ENCODE results near the gene CD300LD.
"Not testable (repeated sequence)": the region's sequence is repeated elsewhere in the genome, so short reads cannot be mapped to it uniquely, and the experiment has no call there.

The CD300LD gene
- total RNA-seq = 0 reads per million in 2 donors

DNA sequence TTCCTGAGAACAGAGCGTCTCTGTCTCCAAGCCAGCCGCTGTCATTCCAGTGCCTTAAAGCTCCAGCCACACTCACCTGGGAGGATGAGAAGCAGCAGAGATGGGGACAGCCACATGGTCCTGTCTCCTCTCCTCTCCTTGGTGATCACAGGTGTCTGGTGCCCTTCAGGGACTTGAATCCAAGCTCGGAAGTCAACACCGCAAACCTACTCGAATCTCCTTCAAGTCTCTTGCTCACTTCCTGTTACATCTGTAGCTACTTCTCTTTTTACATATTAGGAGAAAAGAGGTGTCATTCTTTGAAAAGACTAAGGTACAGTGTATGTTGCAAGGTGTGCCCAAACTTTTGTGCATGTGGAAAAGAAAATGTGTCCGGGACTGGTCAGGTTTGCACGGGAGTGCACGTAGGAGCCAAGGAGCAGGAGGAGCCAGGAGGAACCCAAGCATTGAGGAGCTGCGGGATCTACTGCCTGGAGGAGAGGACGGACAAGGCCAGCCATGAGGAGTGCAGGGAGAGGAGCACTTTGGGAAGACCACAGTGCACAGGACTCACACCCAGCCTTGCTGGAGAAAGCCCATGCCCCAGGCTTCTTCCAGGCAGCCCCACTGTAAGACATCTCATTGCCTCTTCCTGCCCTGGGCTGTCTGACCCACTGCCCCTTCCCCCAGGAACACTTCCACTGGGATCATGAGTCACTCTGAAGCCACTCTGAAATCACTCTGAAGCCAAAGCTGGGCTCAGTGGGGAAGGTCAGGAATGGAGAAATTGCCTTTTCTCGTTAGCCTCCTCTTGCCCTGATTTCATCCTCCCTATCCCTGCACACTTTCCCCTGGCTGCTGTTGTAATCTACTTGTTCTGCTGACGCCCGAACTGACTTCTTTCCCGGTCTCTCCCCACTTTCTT is at the start of gene CD300LD:
Gene CD300LD, minus strand, starts transcription at position 197 of the 904 bp plus-strand sequence. Its CDS starts 81 bp downstream, at position 116.
- DNase-seq = no peak

DNA sequence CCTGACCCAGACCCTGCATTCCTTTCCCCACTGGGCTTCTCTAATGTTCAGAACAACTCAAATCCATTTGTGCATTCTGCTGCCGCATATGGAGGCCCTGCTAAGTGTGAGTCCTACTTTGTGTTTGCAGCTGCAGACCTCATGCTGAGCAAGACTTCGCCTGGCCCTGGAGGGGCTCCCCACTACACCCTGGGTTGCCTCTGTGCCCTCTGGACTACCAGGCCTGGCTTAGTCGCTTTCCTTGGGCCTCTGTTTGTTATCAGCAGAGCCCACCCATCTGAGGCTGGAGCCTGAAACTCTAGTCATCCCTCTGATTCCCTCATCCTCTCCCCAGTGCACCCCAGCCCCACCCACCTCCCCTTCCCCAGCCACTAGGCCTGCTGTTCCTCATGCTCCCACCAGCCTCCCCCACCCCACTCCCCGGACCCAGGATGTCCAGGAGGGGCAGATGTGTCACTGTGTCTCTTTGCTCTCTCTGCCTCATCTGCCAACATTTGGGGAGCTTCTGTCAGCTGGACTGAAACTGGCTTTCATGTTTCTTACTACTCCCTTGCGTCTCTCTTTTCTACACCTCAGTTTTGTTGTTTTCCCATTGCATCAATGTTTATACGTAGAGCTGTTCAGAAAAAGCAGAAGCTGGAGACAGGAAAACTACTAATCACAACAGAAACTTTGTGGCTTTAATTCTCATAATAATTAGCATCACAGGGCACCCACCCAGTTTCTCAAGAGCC is 49.3 kb upstream of the CD300LD start:
- DNase-seq = no peak

DNA sequence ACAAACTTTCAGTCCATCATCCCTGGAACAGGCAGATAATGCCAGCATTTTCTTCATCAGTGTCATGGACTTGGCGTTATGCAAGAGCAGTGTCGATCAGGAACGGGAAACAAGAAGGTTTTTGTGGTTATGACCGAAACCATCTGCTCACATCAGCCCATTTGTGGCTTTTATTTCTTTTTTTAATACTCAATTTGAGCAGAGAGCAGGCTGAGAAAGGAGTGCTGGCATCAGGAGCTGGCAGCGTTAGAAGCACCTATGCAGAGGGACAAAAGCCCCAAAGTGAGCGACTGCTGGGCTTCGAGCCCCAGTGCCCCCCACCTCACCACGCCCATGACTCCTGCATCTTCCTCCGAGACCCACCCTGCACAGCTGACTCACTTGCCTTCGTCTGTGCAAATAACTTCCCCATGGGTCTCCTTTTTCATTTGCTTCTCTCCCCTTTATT is 47.6 kb upstream of the CD300LD start:
- DNase-seq = no peak

DNA sequence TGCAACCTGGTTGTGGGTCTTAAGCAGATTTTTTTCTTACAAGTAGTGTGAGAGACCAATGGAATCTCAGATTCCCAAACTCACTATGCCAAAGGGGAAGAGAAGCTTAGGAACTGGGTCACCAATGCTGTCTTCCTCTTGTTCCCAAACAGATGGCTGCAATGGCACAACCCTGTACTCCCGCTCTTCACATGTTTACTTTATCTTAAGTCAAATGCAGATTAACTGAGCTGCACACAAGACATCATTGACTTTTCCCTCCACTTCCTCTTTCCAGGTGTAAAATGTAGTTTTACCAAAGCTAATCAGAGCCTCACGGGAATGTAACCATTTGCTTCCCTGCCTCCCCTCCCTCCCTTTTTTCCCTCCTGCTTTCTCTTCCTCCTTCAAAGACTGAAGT is 45.8 kb upstream of the CD300LD start:
- DNase-seq = no peak

DNA sequence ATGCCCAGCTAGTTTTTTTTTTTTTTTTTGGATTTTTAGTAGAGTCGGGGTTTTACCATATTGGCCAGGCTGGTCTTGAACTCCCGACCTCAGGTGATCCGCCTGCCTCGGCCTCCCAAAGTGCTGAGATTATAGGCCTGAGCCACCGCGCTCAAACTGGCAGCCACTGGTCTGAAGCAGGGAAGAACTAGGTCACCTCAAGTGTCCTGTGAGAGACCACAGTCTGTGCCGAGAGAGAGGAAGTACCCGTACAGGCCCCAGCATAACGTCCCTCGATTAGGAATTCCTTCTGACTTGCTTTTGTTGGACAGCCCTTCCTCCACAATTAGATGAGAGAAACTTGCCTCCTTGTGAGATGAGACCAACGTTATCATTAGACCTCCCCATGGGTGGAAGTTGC is 45.2 kb upstream of the CD300LD start:
- DNase-seq = no peak

DNA sequence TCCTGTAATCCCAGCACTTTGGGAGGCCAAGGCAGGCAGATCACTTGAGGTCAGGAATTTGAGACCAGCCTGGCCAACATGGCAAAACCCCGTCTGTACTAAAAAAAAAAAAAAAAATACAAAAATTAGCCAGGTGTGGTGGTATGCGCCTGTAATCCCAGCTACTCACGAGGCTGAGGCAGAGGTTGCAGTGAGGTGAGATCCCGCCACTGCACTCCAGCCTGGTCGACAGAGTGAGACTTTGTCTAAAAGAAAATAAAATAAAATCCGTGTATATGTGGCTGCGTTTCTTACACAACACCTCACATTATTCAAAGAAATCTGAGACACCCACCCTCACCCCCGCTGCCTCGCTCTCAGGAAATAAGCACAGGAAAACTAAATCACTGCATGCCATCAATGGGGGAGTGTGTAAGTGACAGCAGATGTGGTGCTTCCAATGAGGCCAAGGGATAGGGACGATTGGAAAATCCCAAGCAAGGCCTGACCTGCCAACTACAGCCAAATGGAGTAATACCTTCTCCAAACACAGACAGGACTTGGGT is 44.5 kb upstream of the CD300LD start:
- DNase-seq = not testable (repeated sequence)

DNA sequence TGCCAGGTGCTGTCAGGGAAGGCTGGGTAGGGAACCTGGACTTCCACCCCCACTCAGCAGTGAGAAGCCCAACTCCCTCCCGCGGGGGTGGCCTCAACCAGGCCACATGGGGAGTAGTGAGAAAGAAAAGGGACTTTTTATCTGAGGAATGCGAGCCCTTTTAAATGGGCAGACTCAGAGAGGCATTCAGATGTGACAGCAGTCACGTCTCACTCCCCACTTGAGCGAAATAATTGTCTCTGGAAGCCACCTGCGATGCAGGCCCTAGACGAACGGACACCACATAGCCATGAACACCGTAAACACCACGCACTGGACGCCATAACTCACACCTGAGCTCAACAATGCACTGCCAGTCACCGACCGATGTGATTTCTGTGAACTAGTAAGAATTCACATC is 43.3 kb upstream of the CD300LD start:
- no peak for DNase-seq

DNA sequence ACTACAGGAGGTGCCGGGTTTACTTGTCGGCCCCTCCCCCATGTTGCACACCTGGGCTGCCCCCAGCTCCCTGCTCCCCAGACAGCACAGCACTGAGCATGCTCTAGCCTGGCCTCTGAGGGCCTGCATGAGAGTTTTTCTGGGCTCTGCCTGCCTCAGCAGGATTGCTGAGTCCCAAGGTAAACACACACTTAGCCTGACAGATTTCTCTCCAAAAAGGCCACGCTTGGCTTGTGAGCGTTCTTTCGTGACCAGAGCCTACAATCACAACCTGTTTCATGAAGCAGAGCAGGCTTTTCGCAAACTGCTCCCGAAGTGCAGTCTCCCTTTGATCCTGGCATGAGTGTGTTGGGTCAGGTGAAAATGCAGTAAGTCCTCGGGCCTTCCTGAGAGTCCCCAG is 41.2 kb upstream of the CD300LD start:
- no peak for DNase-seq

DNA sequence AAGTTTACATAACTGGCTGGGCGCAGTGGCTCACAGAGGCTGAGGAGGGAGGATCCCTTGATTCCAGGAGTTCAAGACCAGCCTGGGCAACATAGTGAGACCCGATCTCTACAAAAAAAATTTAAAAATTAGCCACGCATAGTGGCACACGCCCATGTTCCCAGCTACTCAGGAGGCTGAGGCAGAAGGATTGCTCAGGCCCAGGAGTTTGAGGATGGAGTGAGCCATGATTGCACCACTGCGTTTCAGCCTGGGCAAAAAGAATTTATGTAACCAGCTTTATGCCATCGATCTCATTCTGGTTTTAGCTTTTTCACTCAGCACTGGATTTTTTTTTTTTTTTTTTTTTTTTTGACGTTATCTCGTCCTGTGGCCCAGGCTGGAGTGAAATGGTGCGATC is 40.5 kb upstream of the CD300LD start:
- DNase-seq = no peak

DNA sequence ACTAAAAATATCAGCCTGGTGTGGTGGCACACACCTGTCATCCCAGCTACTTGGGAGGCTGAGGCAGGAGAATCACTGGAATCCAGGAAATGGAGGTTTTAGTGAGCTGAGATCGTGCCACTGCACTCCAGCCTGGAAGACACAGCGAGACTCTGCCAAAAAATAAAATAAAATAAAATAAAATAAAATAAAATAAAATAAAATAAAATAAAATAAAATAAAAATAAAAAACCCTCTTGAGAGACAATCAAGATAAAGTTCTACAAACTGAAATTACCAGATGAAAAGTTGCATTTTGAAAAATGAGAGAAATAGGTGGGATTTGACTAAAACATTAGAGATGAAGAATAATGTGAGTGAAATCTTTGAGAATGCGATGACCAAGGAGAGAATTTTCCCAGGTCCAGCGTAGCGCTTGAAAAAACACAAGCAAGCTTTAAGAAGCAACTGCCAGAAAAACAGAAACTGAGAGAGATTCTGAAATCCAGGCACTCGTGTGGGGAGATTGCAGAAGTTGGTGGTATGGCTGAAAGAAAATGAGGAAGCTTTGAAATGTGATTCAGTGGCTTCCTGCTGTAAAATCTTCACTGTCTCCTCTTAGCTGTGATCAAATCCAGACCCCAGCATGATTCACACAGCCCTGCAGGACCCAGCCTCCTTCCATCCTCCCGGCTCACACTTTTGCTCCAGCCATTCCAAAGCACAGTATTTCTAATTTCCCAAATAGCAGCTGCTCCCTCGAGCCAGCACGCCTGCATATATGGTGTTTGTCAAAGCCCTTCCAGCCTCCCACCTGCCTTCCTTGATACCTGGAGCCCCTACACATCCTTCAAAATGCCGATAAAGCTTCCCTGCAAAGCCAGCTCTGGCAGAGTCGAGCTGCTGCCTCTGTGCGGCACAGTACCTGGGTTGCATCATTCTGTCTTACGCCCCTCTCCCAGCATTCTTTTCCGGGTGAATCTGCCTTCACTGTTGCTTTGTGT is 39.7 kb upstream of the CD300LD start:
- no peak for DNase-seq

DNA sequence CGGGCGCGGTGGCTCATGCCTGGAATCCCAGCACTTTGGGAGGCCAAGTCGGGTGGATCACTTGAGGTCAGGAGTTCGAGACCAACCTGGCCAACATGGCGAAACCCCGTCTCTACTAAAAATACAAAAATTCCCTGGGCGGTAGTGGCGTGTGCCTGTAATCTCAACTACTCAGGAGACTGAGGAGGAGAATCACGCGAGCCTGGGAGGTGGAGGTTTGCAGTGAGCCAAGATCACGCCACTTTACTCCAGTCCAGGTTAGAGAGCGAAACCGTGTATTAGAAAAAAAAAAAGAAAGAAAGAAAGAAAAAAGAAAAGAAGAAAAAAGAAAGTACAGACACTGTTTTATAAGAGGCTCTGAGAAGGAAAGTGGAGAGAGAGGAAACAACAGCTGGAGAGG is 38.2 kb upstream of the CD300LD start:
- not testable (repeated sequence) for DNase-seq

DNA sequence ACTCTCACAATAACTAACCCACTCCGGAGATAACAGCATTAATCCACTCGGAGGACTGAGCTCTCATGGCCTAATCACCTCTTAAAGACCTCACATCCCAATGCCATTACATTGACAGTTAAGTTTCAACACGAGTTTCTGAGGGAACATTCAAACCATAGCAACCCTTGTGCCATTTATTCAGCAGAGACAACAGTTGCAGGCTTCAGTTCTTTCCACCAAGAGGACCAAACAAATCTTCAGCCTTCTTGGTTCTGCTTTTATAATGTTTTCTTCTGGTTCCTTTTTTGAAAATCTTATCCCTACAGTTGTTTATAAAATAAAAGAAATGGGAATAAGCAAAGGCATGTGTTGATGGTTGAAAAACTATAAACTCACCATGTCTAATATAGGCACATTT is 33.6 kb upstream of the CD300LD start:
- no peak for DNase-seq

DNA sequence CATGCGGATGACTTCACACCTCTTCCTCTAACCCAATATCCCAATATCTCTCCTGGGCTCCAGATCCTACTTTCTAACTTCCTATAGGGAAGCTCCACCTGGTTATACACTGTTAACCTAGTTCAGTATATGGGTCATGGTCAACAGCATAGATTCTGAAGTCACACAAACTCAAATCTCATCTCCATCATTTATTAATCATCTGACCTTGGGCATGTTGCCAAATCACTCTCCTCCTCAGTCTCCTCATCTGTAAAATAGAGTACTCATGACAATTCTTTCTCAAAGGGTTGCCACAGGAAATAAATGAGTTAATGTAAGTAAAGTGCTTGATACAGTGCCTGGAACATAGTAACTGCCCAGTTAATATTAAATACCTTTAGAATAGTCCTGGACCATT is 32.0 kb upstream of the CD300LD start:
- DNase-seq = no peak

DNA sequence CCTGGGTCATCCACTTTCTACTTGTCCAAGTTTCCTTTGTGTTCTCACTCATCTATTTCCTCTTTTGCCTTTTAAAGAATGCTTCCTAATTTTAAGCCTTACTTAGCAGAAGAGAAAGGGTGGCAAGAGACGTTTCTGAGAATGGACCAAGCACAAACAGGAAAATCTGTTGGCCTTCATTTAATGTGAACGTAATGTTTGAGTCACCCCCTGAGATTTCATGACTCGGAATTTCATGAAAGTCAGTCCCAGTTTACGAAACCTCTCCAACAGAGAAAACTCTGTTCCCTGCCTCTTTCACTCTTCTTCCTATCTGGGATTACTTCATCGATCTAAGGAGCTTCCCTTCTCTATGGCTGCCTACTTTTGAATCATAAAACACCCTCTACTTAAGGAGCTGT is 31.6 kb upstream of the CD300LD start, which contains the start of gene CD300E:
Gene CD300E, minus strand, starts transcription at position 46 of the 401 bp plus-strand sequence. CDS start 117 bp downstream, outside the sequence.
- DNase-seq = no peak

DNA sequence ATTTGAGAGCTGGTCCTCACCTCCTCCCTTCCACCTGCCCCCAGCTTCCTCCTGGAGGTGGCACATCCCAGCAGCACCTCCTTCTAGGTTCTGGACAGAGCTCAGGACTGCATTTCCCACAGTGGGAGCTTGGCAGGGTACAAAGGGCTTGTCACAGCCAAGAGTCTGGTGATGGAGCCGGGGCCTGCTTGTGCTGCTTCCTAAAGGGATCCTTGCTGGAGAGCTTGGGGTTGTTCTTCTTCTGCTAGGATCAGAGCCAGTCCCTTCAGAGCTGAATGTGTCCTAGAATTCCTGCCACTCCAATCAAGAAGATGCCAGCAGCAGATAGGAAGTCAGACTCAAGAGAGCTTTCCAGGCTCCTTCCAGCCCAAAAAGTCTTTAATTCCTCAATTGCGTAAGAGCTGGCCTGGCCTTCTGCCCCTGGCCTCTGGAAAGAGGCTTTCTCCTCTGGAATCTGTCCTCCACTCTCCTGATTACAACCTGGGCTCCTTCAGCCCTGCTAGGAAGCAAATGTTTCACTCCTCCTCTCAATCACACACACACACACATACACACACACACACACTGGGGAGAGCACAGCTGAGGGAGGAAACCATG is 27.1 kb upstream of the CD300LD start:
- DNase-seq = no peak

DNA sequence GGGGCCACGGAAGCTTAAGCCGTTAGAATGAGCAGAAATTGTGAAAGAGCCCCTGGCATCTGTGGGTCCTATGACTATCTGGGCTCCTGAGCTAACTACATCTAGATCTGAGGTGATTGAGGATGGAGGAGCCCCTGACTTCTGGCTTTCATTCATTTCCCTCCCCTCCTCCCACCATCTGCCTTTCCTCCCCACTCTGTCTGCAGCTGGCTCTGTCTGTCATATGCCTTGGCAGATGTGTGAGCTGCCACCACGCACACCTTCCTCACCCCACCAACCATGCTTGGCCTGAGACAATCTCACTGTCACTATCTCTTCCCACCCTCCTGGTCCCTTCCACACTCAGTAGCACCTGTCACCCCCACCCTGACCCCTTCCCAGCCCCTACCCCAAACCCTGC is 26.4 kb upstream of the CD300LD start:
- no peak for DNase-seq

DNA sequence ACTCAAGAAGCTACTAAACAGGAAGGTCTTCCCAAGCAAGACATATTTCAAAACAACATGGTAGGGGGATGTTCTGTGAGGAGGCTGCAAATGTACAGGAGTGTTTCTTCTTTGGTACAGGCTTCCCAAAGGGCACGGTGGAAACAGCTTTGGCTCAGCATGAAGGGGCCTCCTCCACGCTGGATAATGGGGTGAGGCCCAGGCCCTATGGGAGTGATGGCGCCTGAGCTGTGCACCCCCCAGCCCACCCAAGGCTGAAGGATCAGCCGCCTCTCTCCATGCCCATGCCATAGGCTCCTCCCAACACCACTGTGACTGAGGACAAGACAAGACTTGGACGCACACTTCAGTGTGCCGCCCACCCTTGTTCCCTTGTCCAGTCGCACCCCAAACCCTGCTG is 24.6 kb upstream of the CD300LD start:
- no peak for DNase-seq

DNA sequence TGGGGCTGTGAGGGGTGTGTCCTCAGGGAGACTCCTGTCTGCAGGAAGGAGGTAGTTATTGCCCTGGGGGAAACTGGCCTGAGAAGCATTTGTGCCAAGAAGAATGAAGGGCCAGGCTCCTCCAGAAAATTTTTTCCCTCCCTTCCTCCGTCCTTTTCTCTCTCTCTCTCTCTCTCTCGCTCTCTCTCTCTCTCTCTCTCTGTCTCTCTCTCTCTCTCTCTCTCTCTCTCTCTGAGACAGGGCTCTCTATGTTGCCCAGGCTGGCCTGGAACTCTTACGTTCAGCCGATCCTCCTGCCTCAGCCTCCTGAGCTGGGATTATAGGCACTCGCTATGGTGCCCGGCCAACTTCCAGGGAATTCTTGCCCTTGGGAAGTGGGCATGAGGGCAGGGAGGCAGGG is 20.0 kb upstream of the CD300LD start:
- DNase-seq = no peak

DNA sequence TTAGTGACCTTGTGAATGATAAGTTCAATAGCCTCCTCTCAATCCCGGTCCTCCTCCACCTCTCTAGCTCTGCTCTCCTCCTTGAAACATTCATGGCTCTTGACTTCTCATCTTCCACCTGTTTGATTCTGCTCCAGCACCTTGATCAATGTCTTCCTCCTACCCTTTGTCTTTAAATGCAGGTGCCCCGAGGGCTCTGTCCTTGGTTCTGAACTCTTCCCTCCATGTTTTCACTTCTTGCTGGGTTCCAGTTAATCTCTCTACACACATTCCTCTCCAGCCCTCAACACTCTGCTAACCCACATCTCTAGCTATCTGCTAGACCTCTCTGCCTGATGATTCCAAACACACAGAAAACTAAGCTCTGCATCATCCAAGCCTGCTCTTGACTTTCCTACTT is 18.0 kb upstream of the CD300LD start:
- DNase-seq = no peak

DNA sequence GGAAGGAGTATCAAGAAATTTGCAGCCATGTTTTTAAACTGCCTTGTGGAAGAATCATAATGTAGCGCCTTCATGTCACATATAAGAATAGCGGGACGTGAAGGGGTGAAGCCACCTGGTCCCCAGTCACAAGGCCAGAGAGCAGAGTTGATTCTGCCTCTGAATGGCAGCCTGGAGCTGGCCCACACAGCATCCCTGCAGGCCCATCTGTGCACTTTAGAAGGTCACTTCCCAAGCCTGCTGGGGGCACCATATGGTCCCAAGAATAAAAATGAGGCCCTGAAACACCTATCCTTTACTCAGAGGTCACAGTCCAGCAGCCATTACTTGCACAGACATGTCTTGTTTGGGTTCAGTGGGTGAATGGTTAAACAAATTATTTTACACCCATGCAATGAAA is 16.4 kb upstream of the CD300LD start:
- no peak for DNase-seq

DNA sequence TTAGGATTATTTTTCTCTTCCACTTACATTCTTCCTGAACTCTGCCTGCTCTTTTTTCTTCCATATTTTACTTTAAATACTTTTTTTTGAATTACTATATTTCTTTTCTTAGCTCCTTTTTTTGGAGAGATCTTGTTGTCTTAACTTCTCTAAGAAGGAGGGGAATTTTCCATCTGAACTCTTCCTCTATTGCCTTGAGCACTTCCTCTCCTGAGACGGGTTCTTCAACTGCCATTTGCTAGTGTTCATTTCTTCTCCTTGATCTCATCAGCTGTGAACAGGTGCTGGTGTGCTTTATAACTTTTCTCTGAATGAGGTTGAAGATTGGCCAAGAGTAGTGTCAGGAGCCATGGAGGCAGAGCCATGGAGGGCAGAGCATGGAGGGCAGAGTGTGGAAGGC is 15.1 kb upstream of the CD300LD start:
- DNase-seq = no peak

DNA sequence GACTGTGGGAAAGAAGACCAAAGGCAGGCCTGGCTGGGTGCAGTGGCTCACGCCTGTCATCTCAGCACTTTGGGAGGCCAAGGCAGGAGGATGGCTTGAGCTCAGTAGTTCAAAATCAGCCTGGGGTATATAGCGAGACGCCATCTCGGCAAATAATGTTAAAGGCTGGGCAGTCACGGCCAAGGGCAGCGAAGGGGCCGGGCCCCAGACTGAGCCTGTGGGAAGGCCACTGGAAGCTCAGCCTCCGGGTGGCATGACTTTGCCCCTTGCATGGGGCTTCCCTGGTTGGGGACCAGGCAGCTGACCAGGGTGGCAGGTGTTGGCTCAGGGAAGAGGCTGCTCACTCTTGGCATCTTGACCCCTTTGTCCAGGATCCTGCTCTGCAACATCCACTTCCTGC is 14.0 kb upstream of the CD300LD start:
- DNase-seq = no peak

Data from T-helper 9 cell (primary cell).